Cardiac fibroblast (primary cell): ENCODE results near the gene OSBPL9.

Source experiments
- DNase-seq, 2 donors: peaks; one replicate each; pipeline versions ENCODE4 v3.0.0 to v3.0.0-alpha.2; 2010; ENCODE audit warnings: low read depth in 2 of 2
- H3K4me3 ChIP-seq, 2 donors: replicated peaks in 1 of 2; 1 replicate in 1 of 2; 2 replicates in 1 of 2; pipeline ENCODE4 v1.5.1; 2011; ENCODE audit warnings: low read depth in 2 of 2, low read length in 2 of 2, mild to moderate bottlenecking in 2 of 2, moderate library complexity in 1 of 2
- CTCF ChIP-seq: IDR thresholded peaks from one replicate; pipeline ENCODE4 v1.5.1; 2011; ENCODE audit warnings: low read depth, mild to moderate bottlenecking, low read length, inconsistent platforms

OSBPL9 gene

GRCh38 chr1:51574796-51575195, 42.1 kb upstream of the OSBPL9 start:
- TF ChIP-seq CTCF: no peak
- H3K4me3 ChIP-seq: no peak overlapping the region
- DNase-seq: peak in 1 of 2 donors; percentile 23

- DNase-seq: peak; percentile 75 to 88
- no peak for TF ChIP-seq CTCF
- no peak overlapping the region for H3K4me3 ChIP-seq
These were observed 41.3 kb upstream of the OSBPL9 start for GRCh38 chr1:51575406-51576084.

GRCh38 chr1:51576085-51576444, 40.8 kb upstream of the OSBPL9 start:
- H3K4me3 ChIP-seq: no peak overlapping the region
- no peak for DNase-seq

GRCh38 chr1:51576923-51577322, 40.0 kb upstream of the OSBPL9 start:
- H3K4me3 ChIP-seq: no peak overlapping the region

More at GRCh38 chr1:51576085-51576444, 40.8 kb upstream of the OSBPL9 start:
- no peak for TF ChIP-seq CTCF

GRCh38 chr1:51578383-51579109, 38.3 kb upstream of the OSBPL9 start:
- TF ChIP-seq CTCF: no peak
- no peak overlapping the region for H3K4me3 ChIP-seq
- no peak for DNase-seq

More at GRCh38 chr1:51576923-51577322, 40.0 kb upstream of the OSBPL9 start:
- no peak for TF ChIP-seq CTCF
- no peak for DNase-seq

- TF ChIP-seq CTCF: no peak
- H3K4me3 ChIP-seq: no peak overlapping the region
- DNase-seq: no peak
These were observed 35.7 kb upstream of the OSBPL9 start for GRCh38 chr1:51581238-51581637.

- peak; percentile 76 to 96 for DNase-seq
- TF ChIP-seq CTCF: no peak
- H3K4me3 ChIP-seq: no peak overlapping the region
These were observed 33.4 kb upstream of the OSBPL9 start for GRCh38 chr1:51583532-51583931.
